Neuronal stem cell (in vitro differentiated cells): ENCODE results near the gene KRTAP10-2.

Experiments
- DNase-seq: peaks from one replicate; pipeline ENCODE4 v3.0.0-alpha.2; 2013; ENCODE audit warnings: low spot score
- H2AFZ ChIP-seq: one replicate; pipeline ENCODE4 v1.6.1; 2013; ENCODE audit warnings: mild to moderate bottlenecking, low read length, inconsistent platforms
- H2AK5ac ChIP-seq: 2 replicates; pipeline ENCODE4 v1.6.1; 2013; ENCODE audit warnings: low read depth, mild to moderate bottlenecking, inconsistent platforms, low read length, moderate library complexity, mixed read lengths
- H2BK120ac ChIP-seq: 2 replicates; pipeline ENCODE4 v1.6.1; 2013; ENCODE audit warnings: low read depth, mild to moderate bottlenecking, inconsistent platforms, low read length, moderate library complexity, mixed read lengths
- H2BK12ac ChIP-seq: one replicate; pipeline ENCODE4 v1.6.1; 2013; ENCODE audit warnings: low read length, inconsistent platforms
- H2BK15ac ChIP-seq: 2 replicates; pipeline ENCODE4 v1.6.1; 2013; ENCODE audit warnings: mild to moderate bottlenecking, low read length, inconsistent platforms, mixed read lengths
- H2BK5ac ChIP-seq: one replicate; pipeline ENCODE4 v1.6.1; 2013; ENCODE audit warnings: inconsistent platforms, mild to moderate bottlenecking, low read length, moderate library complexity
- H3K14ac ChIP-seq: one replicate; pipeline ENCODE4 v1.6.1; 2013; ENCODE audit warnings: low read length, inconsistent platforms
- H3K18ac ChIP-seq: 2 replicates; pipeline ENCODE4 v1.6.1; 2013; ENCODE audit warnings: low read length, inconsistent platforms
- H3K23ac ChIP-seq: 2 replicates; pipeline ENCODE4 v1.6.1; 2013; ENCODE audit warnings: low read depth, mild to moderate bottlenecking, mixed read lengths, low read length, inconsistent platforms; ENCODE audit not compliant: poor library complexity
- H3K27ac ChIP-seq: replicated peaks from 3 replicates; pipeline ENCODE4 v1.5.1; 2013; ENCODE audit warnings: low read length, inconsistent platforms
- H3K27me3 ChIP-seq, 3 experiments: 2 replicates each; pipeline ENCODE4 v1.6.1; 2013; ENCODE audit warnings: low read length in 3 of 3, mild to moderate bottlenecking in 2 of 3, inconsistent platforms in 1 of 3, low read depth in 1 of 3, mixed read lengths in 1 of 3, moderate library complexity in 1 of 3; ENCODE audit not compliant: control insufficient read depth in 3 of 3, insufficient read depth in 3 of 3
- H3K36me3 ChIP-seq, 2 donors: replicated peaks in 1 of 2; 2 replicates each; pipeline ENCODE4 v1.6.1; 2013; ENCODE audit warnings: low read length in 2 of 2; ENCODE audit not compliant: control insufficient read depth in 2 of 2, insufficient read depth in 2 of 2
- H3K4ac ChIP-seq: 2 replicates; pipeline ENCODE4 v1.6.1; 2013; ENCODE audit warnings: inconsistent platforms, mild to moderate bottlenecking, low read length, moderate library complexity
- H3K4me1 ChIP-seq, 2 donors: 1 replicate in 1 of 2; 2 replicates in 1 of 2; pipeline ENCODE4 v1.6.1; 2013; ENCODE audit warnings: low read length in 2 of 2, low read depth in 1 of 2; ENCODE audit not compliant: control insufficient read depth in 2 of 2, insufficient read depth in 1 of 2
- H3K4me2 ChIP-seq: one replicate; pipeline ENCODE4 v1.6.1; 2013; ENCODE audit warnings: mild to moderate bottlenecking, low read length, inconsistent platforms; ENCODE audit not compliant: insufficient read depth, poor library complexity, severe bottlenecking
- H3K4me3 ChIP-seq, 2 donors: 2 replicates each; pipeline ENCODE4 v1.5.1; 2013; ENCODE audit warnings: low read length in 2 of 2, mild to moderate bottlenecking in 2 of 2, inconsistent platforms in 1 of 2, moderate library complexity in 1 of 2
- H3K79me1 ChIP-seq: one replicate; pipeline ENCODE4 v1.6.1; 2013; ENCODE audit warnings: low read depth, mild to moderate bottlenecking, inconsistent platforms, low read length, moderate library complexity
- H3K9ac ChIP-seq: one replicate; pipeline ENCODE4 v1.6.1; 2013; ENCODE audit warnings: mild to moderate bottlenecking, low read depth, low read length, inconsistent platforms; ENCODE audit not compliant: poor library complexity
- H3K9me3 ChIP-seq, 2 donors: replicated peaks in 1 of 2; 2 replicates each; pipeline versions ENCODE3 to v1.6.1; 2013; ENCODE audit warnings: low read length in 2 of 2, mild to moderate bottlenecking in 2 of 2, inconsistent platforms in 1 of 2, low read depth in 1 of 2, mixed read lengths in 1 of 2, moderate library complexity in 1 of 2; ENCODE audit not compliant: control insufficient read depth in 2 of 2, insufficient read depth in 1 of 2
- H4K8ac ChIP-seq: one replicate; pipeline ENCODE4 v1.6.1; 2013; ENCODE audit warnings: low read depth, mild to moderate bottlenecking, inconsistent platforms, low read length, moderate library complexity
- H4K91ac ChIP-seq: one replicate; pipeline ENCODE4 v1.6.1; 2013; ENCODE audit warnings: low read length, low read depth, mild to moderate bottlenecking, inconsistent platforms; ENCODE audit not compliant: poor library complexity
- WGBS, 2 donors: extraction: QIAGEN DNeasy Blood & Tissue Kit; methylation state at CpG; one replicate each; pipeline ENCODE4 v1.1.7; 2013; ENCODE audit warnings: missing lambda C conversion rate in 2 of 2, mixed read lengths in 1 of 2; ENCODE audit not compliant: insufficient read length in 2 of 2, insufficient replicate concordance in 1 of 2; ENCODE audit errors: extremely low coverage in 2 of 2; 5-methylcytosine and 5-hydroxymethylcytosine counted together

The KRTAP10-2 gene

DNA sequence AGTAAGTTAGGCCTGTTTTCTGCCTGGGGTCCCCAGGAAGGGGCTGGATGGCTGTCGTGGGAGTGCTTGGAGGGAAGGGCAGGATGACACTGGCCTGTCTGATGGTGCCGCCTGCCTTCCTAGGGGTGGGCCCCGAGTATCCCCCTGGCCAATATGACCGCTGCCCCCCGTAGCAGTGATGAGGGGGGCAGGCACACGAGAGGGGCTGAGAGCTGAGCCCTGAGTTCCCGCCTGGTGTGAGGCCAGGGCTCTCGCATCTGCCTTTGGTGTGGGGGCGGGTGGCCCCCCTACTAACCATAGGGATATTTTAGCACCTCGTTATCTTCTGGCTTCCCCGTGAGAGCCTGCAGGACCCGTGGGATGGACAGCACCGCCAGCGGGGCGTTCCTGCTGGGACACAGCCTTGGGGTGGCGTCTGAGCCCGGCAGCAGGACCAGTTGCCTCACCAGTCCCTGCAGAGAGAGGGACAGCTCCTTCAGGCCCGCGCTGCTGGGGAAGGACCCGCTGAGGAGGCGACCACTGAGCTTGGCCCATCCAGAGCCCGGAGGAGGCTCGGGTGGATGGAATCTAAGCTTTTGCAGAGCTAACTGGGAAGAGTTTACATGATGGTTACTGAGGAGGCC lies 21.7 kb downstream of the KRTAP10-2 start:
- Histone ChIP-seq H2BK120ac (no peak overlapping the region), H2AK5ac (peak overlapping the region; percentile 6), H2BK5ac (peak overlapping the region; percentile 89), H2BK12ac (no peak overlapping the region), H3K4me1 (no peaks in the 10 kb centered on the region), H3K9ac (no peak overlapping the region), H3K4me3 (no peak overlapping the region), H3K4ac (no peak overlapping the region), H4K91ac (no peak overlapping the region), H3K27ac (no peak overlapping the region), H2BK15ac (peak overlapping the region; percentile 51), H2AFZ (no peak overlapping the region), H3K14ac (no peak overlapping the region), H4K8ac (no peak overlapping the region), H3K27me3 (peaks cover 0 to 19% (median 0%) of the 10 kb centered on the region in 3 experiments), H3K36me3 (no peaks in the 10 kb centered on the region), H3K9me3 (peaks cover 0 to 2% of the 10 kb centered on the region in 2 donors), H3K4me2 (no peak overlapping the region), H3K23ac (no peak overlapping the region), H3K79me1 (no peaks in the 10 kb centered on the region), H3K18ac (peak overlapping the region; percentile 77)
- no CpG with 5 or more reads among the region's 23 CpGs for WGBS, 2 donors
- DNase-seq = no peak

DNA sequence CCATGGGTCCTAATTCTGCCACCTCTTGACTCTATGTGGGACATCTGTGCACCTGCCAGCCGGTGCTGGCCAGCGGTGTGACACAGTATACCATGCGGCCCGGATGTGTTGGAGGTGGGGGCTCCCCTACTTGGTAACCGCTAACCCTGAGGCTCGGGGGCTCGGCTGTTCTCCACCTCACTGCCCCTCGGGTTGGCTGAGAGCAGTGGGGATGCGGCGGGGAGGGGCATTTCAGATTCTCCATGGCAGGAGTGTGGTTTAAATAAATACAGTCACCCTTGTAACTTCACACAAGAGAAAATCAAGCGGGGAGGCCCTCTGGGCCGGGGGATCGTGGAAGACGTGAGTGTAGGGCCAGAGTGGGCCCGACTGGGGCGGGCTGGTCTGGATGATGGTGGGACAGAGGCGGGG lies 22.3 kb downstream of the KRTAP10-2 start:
- Histone ChIP-seq H3K36me3 (no peaks in the 10 kb centered on the region), H3K4me1 (no peaks in the 10 kb centered on the region), H2BK120ac (no peak overlapping the region), H2AFZ (no peak overlapping the region), H4K91ac (no peak overlapping the region), H3K27me3 (peaks cover 0 to 19% (median 0%) of the 10 kb centered on the region in 3 experiments), H3K27ac (no peak overlapping the region), H2BK12ac (no peak overlapping the region), H3K23ac (no peak overlapping the region), H3K4ac (no peak overlapping the region), H3K18ac (no peak overlapping the region), H2BK5ac (no peak overlapping the region), H3K9ac (peak overlapping the region; percentile 10), H3K14ac (no peak overlapping the region), H2AK5ac (peak overlapping the region; percentile 6), H4K8ac (no peak overlapping the region), H3K4me2 (no peak overlapping the region), H3K4me3 (no peak overlapping the region), H3K9me3 (peaks cover 0 to 2% of the 10 kb centered on the region in 2 donors), H3K79me1 (no peaks in the 10 kb centered on the region), H2BK15ac (peak overlapping the region; percentile 51)
- no peak for DNase-seq
- no CpG with 5 or more reads among the region's 17 CpGs for WGBS, 2 donors

DNA sequence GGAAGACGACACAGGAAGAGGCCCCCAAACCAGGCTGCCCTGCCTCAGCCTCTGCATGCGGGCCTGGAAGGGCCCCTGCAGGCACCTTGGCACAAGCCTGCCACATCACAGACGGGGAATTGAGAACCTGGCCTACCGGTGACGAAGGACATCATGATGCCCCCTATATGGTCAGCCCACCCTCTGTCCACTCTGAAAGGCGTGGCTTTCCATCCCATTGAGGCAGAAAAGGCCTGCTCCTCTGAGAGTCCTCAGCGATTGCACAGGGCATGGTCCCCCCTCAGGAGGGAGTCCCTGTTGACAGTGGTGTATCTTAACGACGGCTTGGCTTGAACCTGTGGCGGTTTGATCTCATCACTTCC lies 22.7 kb downstream of the KRTAP10-2 start:
- peak overlapping the region; percentile 42 for H3K18ac ChIP-seq
- H3K4me2 ChIP-seq = no peak overlapping the region
- WGBS, 2 donors = no CpG with 5 or more reads among the region's 10 CpGs
- H3K27ac ChIP-seq = no peak overlapping the region
- peaks cover 0 to 19% (median 0%) of the 10 kb centered on the region in 3 experiments for H3K27me3 ChIP-seq
- H2BK15ac ChIP-seq = no peak overlapping the region
- peaks cover 0 to 6% of the 10 kb centered on the region in 2 donors for H3K9me3 ChIP-seq
- no peak overlapping the region for H3K23ac ChIP-seq
- H3K79me1 ChIP-seq = no peaks in the 10 kb centered on the region
- DNase-seq = no peak
- H2BK5ac ChIP-seq = no peak overlapping the region
- no peak overlapping the region for H2AFZ ChIP-seq
- H2BK120ac ChIP-seq = no peak overlapping the region
- H2AK5ac ChIP-seq = peak overlapping the region; percentile 6
- no peaks in the 10 kb centered on the region for H3K36me3 ChIP-seq
- no peak overlapping the region for H3K4ac ChIP-seq
- no peak overlapping the region for H3K9ac ChIP-seq
- no peak overlapping the region for H3K4me3 ChIP-seq
- H3K4me1 ChIP-seq = no peaks in the 10 kb centered on the region
- no peak overlapping the region for H4K8ac ChIP-seq
- no peak overlapping the region for H2BK12ac ChIP-seq
- peak overlapping the region; percentile 16 for H4K91ac ChIP-seq
- no peak overlapping the region for H3K14ac ChIP-seq

DNA sequence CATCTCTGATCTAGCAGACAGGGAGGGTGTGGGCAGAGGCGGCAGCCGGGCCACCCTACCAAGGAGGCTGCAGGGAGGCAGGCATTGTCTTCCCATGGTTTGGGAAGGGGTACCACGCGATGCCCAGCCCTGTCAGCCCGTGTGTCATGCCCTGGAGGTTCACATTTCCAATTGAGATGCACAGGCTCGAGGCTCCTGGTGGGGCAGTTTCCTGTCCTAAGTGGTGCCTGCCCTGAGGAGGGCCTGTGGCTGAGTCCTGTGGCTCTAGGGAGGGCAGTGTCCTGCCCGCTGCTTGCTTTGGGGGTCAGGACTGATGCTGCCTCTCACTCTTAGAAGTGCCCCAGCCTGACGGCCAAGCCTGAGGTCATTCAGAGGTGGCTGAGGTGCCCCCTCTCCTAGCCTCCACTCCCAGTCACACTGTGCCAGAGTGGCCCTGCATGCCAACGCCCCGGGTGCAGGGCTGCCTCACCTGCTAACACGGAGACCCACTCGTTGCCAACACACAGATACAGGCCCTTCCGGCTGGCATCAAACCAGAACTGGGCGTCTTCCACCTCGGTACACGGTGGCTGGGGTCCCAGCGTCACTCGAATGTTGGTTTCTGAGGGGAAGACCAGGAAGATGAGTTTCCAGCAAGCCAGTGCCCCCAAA lies 23.2 kb downstream of the KRTAP10-2 start:
- H2BK15ac ChIP-seq = peak overlapping the region; percentile 65
- no peaks in the 10 kb centered on the region for H3K4me1 ChIP-seq
- DNase-seq = no peak
- no CpG with 5 or more reads among the region's 18 CpGs for WGBS, 2 donors
- peak overlapping the region; percentile 16 for H4K91ac ChIP-seq
- peak overlapping the region; percentile 40 for H3K9ac ChIP-seq
- H3K4ac ChIP-seq = no peak overlapping the region
- H2BK12ac ChIP-seq = no peak overlapping the region
- peak overlapping the region; percentile 50 for H2AK5ac ChIP-seq
- H3K27me3 ChIP-seq = peaks cover 0 to 17% (median 0%) of the 10 kb centered on the region in 3 experiments
- no peak overlapping the region for H3K4me2 ChIP-seq
- H2BK120ac ChIP-seq = no peak overlapping the region
- H3K18ac ChIP-seq = peak overlapping the region; percentile 42
- H3K9me3 ChIP-seq = peaks cover 0 to 6% of the 10 kb centered on the region in 2 donors
- H2AFZ ChIP-seq = no peak overlapping the region
- no peak overlapping the region for H4K8ac ChIP-seq
- no peak overlapping the region for H3K14ac ChIP-seq
- H3K36me3 ChIP-seq = no peaks in the 10 kb centered on the region
- peak overlapping the region; percentile 39 for H2BK5ac ChIP-seq
- H3K27ac ChIP-seq = no peak overlapping the region
- H3K4me3 ChIP-seq = no peak overlapping the region
- no peaks in the 10 kb centered on the region for H3K79me1 ChIP-seq
- H3K23ac ChIP-seq = no peak overlapping the region
